ENCODE data around the gene DUSP1.

DUSP1 gene

DNA sequence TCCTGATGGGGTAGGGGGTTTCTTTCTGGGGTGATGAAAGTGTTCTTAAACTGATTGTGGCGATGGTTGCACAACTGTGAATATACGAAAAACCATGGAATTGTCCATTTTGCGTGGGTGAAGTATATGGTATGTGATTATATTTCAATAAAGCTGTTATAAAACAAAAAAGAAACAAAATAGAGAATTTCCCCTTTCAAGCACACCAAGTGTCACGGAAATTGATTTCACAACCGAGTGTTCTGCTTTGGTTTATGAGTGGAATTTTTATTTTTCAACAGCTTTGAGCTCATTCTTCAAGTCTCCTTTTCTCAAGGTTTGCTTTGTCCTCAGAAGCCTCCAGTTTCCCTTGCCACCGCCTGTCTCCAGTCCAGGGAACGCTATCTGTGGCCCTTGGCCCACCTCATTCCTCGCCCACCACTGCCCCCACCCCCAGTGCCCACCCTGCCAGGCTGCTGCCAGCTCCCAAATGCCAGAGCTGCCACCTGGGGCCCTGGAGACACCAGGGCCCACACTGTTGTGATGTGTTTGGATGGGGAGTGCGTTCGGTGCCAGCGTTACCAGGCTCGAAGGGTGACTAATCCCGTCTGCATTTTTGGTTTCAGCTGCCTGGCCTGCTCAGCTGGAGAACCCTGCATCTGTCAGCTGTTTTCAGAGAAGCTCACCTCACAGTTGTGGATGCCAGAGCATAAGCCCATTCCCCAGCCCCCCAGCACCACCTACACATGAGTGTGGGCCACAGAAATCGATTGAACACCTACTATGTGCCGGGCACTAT is 30.4 kb downstream of the DUSP1 start:
- TF ChIP-seq SNAI2 (CRISPR knock-in tag; IDR thresholded peaks at IDR 0.05) = no peak
- no peak for TF ChIP-seq RARB (CRISPR knock-in tag; IDR thresholded peaks at IDR 0.05)
- TF ChIP-seq OSR1 (CRISPR knock-in tag; IDR thresholded peaks at IDR 0.05) = no peak
- TF ChIP-seq, protein P1, sequence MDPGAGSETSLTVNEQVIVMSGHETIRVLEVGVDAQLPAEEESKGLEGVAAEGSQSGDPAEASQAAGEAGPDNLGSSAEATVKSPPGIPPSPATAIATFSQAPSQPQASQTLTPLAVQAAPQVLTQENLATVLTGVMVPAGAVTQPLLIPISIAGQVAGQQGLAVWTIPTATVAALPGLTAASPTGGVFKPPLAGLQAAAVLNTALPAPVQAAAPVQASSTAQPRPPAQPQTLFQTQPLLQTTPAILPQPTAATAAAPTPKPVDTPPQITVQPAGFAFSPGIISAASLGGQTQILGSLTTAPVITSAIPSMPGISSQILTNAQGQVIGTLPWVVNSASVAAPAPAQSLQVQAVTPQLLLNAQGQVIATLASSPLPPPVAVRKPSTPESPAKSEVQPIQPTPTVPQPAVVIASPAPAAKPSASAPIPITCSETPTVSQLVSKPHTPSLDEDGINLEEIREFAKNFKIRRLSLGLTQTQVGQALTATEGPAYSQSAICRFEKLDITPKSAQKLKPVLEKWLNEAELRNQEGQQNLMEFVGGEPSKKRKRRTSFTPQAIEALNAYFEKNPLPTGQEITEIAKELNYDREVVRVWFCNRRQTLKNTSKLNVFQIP (CRISPR knock-in tag; IDR thresholded peaks at IDR 0.05; ENCODE audit: borderline replicate concordance, low read depth) = no peak
- TF ChIP-seq, protein P2, sequence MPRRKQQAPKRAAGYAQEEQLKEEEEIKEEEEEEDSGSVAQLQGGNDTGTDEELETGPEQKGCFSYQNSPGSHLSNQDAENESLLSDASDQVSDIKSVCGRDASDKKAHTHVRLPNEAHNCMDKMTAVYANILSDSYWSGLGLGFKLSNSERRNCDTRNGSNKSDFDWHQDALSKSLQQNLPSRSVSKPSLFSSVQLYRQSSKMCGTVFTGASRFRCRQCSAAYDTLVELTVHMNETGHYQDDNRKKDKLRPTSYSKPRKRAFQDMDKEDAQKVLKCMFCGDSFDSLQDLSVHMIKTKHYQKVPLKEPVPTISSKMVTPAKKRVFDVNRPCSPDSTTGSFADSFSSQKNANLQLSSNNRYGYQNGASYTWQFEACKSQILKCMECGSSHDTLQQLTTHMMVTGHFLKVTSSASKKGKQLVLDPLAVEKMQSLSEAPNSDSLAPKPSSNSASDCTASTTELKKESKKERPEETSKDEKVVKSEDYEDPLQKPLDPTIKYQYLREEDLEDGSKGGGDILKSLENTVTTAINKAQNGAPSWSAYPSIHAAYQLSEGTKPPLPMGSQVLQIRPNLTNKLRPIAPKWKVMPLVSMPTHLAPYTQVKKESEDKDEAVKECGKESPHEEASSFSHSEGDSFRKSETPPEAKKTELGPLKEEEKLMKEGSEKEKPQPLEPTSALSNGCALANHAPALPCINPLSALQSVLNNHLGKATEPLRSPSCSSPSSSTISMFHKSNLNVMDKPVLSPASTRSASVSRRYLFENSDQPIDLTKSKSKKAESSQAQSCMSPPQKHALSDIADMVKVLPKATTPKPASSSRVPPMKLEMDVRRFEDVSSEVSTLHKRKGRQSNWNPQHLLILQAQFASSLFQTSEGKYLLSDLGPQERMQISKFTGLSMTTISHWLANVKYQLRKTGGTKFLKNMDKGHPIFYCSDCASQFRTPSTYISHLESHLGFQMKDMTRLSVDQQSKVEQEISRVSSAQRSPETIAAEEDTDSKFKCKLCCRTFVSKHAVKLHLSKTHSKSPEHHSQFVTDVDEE (CRISPR knock-in tag; IDR thresholded peaks at IDR 0.05) = no peak
- TF ChIP-seq ESRRG (CRISPR knock-in tag; IDR thresholded peaks at IDR 0.05) = no peak
- no peak for TF ChIP-seq ARNTL (CRISPR knock-in tag; IDR thresholded peaks at IDR 0.05; ENCODE audit: borderline replicate concordance, low read depth)
- no peak for TF ChIP-seq ZNF70 (CRISPR knock-in tag; IDR thresholded peaks at IDR 0.05)
- TF ChIP-seq TCF4 (CRISPR knock-in tag; IDR thresholded peaks at IDR 0.05; ENCODE audit: borderline replicate concordance) = no peak
- peak; percentile 99 for ATAC-seq

DNA sequence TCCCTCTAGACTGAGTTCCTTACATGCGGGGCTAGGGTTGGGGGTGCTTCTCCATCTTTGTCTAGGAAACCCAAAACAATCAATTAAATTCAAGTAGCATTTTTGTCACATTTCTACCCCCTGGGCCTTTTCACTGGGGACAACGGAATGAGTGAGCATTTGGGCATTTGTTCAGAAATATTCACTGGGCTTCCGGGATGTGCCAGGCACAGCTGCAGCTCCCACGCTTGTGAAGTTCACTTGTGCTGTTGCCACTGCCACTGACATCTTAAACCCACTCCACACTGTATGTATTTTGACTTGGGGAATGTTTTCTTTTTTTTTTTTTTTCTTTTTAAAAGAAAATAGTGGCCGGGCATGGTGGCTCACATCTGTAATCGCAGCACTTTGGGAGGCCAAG is 31.6 kb downstream of the DUSP1 start:
- ATAC-seq = no peak
- TF ChIP-seq ZFP30 (CRISPR knock-in tag; IDR thresholded peaks at IDR 0.05) (no peak), TCF4 (CRISPR knock-in tag; IDR thresholded peaks at IDR 0.05; ENCODE audit: borderline replicate concordance) (no peak), RARB (CRISPR knock-in tag; IDR thresholded peaks at IDR 0.05) (no peak), ZNF70 (CRISPR knock-in tag; IDR thresholded peaks at IDR 0.05) (no peak), ARNTL (CRISPR knock-in tag; IDR thresholded peaks at IDR 0.05; ENCODE audit: borderline replicate concordance, low read depth) (no peak), BACH2 (CRISPR knock-in tag; IDR thresholded peaks at IDR 0.05; ENCODE audit: borderline replicate concordance) (no peak), SNAI2 (CRISPR knock-in tag; IDR thresholded peaks at IDR 0.05) (no peak), ISL1 (CRISPR knock-in tag; IDR thresholded peaks at IDR 0.05) (no peak), ZFP3 (CRISPR knock-in tag; IDR thresholded peaks at IDR 0.05) (no peak), TOX (CRISPR knock-in tag; IDR thresholded peaks at IDR 0.05; ENCODE audit: borderline replicate concordance) (no peak), ZC3H10 (CRISPR knock-in tag; IDR thresholded peaks at IDR 0.05) (no peak), GLIS3 (CRISPR knock-in tag; IDR thresholded peaks at IDR 0.05) (no peak)
- TF ChIP-seq, protein P3, sequence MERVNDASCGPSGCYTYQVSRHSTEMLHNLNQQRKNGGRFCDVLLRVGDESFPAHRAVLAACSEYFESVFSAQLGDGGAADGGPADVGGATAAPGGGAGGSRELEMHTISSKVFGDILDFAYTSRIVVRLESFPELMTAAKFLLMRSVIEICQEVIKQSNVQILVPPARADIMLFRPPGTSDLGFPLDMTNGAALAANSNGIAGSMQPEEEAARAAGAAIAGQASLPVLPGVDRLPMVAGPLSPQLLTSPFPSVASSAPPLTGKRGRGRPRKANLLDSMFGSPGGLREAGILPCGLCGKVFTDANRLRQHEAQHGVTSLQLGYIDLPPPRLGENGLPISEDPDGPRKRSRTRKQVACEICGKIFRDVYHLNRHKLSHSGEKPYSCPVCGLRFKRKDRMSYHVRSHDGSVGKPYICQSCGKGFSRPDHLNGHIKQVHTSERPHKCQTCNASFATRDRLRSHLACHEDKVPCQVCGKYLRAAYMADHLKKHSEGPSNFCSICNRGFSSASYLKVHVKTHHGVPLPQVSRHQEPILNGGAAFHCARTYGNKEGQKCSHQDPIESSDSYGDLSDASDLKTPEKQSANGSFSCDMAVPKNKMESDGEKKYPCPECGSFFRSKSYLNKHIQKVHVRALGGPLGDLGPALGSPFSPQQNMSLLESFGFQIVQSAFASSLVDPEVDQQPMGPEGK (CRISPR knock-in tag; IDR thresholded peaks at IDR 0.05; ENCODE audit: borderline replicate concordance) = no peak
- TF ChIP-seq, protein P2 (CRISPR knock-in tag; IDR thresholded peaks at IDR 0.05) = no peak

DNA sequence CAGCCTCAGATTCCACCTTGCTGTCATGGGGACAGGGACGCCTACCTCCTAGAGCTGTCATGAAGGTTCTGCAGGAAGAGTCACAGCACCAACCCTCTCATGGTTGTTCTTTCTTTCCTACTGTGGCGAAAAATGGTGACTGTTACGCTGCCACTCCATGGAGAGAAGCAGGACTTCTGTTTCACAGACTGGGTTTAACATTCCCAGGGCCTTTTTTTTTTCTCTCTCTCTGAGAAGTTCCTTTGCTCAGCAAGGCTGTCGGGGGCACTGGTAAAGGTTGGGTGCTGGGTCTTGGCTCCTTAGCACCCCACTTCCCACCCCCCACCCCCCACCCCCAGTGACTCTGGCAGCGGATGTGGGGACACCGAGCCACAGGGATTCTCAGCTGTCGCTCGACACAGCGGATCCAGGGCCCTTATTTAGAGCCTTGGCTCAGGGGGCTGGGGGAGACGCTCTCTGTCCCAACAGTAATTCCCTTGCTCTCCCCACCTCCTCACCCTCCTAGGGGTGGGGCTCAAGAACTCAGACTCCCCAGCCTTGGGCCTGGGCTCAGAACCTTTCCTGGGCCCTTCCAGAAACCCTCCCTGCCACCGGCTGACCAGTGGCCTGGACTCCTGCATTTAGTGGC is 34.4 kb downstream of the DUSP1 start:
- no peak for ATAC-seq
- TF ChIP-seq GLIS3 (CRISPR knock-in tag; IDR thresholded peaks at IDR 0.05) = no peak
- no peak for TF ChIP-seq ZC3H10 (CRISPR knock-in tag; IDR thresholded peaks at IDR 0.05)
- TF ChIP-seq TOX (CRISPR knock-in tag; IDR thresholded peaks at IDR 0.05; ENCODE audit: borderline replicate concordance) = no peak
- no peak for TF ChIP-seq BACH2 (CRISPR knock-in tag; IDR thresholded peaks at IDR 0.05; ENCODE audit: borderline replicate concordance)
- TF ChIP-seq ZFP3 (CRISPR knock-in tag; IDR thresholded peaks at IDR 0.05) = no peak
- no peak for TF ChIP-seq ZNF8 (CRISPR knock-in tag; IDR thresholded peaks at IDR 0.05)
- no peak for TF ChIP-seq ARNTL (CRISPR knock-in tag; IDR thresholded peaks at IDR 0.05; ENCODE audit: borderline replicate concordance, low read depth)
- TF ChIP-seq, protein P1 (CRISPR knock-in tag; IDR thresholded peaks at IDR 0.05; ENCODE audit: borderline replicate concordance, low read depth) = no peak
- TF ChIP-seq ZNF565 (CRISPR knock-in tag; conservative IDR thresholded peaks at IDR 0.05; ENCODE audit: low read depth) = no peak
- no peak for TF ChIP-seq RARB (CRISPR knock-in tag; IDR thresholded peaks at IDR 0.05)

All from SK-N-SH treated with all-trans-retinoic acid at 6 μM for 48 hours (cell line).